Peyer's patch (tissue), 4 donors: ENCODE measurements around the gene GPC3.

Experiments
- CTCF ChIP-seq, 6 experiments: fragments of 450-650 bp in 4 of 6; fragments of 200-600 bp in 2 of 6; sonication (generic) in 1 of 6; IDR thresholded peaks; one replicate each; pipeline ENCODE4 v1.5.1; 2017 to 2019; ENCODE audit warnings: antibody characterized with exemption in 6 of 6, mild to moderate bottlenecking in 3 of 6, moderate library complexity in 1 of 6
- POLR2A ChIP-seq, 2 donors: fragments of 450-650 bp; IDR thresholded peaks; one replicate each; pipeline ENCODE4 v1.5.1; 2017; ENCODE audit warnings: antibody characterized with exemption in 2 of 2, mild to moderate bottlenecking in 2 of 2, moderate library complexity in 2 of 2

GRCh38 chrX:133652185-133652584 is 333.2 kb downstream of the GPC3 start:
- TF ChIP-seq POLR2A (IDR thresholded peaks at IDR 0.05) (no peak), CTCF (IDR thresholded peaks at IDR 0.05) (no peak)
